ENCODE measurements around the gene SDC4.

SDC4 gene

DNA sequence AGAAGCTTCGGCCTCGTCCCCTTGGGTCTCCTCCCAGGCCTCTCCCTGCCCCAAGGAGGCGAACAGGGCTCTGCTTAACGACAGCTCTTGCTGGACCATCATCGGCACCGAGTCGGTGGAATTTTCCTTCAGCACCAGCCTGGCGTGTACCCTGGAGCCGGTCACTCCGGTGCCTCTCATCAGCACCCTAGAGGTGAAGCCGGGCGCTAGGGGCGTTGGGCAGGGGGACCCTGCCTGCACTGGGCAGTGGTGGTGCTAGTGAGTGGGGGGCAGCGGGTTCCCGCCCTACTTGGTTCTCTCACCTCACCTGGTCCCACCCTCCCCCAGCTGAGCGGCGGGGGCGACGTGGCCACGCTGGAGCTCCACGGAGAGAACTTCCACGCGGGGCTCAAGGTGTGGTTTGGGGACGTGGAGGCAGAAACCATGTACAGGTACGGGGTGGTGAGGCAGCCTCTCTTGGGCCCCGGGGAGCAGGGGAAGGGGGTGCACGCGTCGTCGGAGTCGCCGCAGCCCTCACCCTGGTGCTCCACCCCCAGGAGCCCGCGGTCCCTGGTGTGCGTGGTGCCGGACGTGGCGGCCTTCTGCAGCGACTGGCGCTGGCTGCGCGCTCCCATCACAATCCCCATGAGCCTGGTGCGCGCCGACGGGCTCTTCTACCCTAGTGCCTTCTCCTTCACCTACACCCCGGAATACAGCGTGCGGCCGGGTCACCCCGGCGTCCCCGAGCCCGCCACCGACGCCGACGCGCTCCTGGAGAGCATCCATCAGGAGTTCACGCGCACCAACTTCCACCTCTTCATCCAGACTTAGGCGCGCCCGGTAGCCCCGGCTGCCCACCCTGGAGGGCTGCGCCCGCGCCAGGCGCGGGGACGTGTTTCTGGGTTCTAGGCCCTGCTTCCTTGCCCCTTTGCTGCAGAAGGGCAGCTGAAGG lies 31.8 kb downstream of the SDC4 start:
- no peak for DNase-seq

DNA sequence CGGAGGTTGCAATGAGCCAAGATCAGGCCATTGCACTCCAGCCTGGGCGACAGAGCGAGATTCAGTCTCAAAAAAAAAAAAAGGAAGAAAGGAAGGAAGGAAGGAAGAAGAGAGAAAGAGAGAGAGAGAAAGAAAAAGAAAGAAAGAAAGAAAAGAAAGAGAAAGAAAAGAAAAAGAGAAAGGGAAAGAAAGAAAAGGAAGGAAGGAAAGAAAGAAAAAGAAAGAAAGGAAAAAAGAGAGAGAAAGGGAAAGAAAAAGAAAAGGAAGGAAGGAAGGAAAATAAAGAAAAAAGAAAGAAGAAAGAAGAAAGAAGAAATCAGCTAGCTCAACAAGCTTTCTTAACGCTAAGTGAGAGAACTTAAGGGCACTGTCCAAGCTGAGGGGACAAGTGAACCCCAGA lies 32.6 kb downstream of the SDC4 start:
- no peak for DNase-seq

DNA sequence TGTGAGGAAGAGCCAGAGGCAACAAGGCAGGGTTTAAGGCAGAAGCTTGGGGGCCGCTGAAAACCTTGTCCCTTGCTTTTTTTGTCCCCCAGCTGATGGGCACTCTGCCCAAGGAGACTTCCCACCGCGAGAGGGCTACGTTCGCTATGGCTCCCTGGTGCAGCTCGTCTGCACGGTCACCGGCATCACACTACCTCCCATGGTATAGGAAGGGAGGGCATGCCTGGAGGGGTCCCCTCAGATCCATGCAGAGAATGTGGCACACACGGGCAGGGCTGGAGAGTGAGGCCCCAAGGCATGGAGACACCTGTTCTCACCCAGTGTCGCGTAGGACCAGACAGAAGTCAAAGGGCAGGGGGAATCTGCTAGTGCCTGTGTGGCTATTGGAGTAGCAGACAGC lies 34.3 kb downstream of the SDC4 start:
- no peak for DNase-seq

DNA sequence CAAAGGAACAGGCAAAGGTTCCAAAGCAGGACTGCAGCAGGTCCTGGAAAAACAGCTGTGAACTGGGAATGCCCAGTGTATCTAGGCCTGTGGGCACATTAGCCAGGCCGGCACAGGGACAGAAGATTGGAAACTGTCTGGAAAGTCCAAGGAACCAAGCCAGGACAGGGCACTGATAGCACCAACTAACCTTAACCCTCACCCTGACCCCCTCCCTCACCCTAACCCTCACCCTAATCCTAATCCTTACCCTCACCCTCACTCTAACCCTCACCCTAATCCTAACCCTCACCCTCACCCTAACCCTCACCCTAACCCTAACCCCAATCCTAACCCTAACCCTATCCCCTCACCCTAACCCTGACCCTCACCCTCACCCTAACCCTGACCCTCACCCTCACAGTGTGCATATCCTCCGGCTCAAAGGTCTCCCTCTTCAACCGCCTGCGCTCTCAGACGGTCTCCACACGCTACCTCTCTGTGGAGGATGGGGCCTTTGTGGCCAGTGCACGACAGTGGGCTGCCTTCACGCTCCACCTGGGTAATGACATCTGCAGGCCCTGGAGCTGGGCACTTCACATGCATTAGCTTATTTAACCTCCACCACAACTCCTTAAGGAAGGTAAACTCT lies 35.0 kb downstream of the SDC4 start:
- no peak for DNase-seq

DNA sequence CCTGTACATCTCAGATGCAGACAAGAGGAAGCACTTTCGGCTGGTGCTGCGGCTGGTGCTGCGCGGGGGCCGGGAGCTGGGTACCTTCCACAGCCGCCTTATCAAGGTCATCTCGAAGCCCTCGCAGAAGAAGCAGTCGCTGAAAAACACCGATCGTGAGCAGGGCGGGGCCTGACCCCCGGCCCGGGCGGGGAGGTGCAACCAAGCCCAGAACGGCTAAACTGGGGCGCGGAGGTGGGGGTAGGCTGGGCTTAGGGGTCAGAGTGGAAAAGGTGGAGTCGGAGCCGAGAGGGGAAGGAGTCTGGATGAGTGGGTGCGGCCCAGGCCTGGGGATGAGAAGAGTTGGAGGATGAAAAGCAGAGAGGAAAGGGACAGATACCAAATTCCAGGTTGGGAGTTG lies 36.0 kb downstream of the SDC4 start:
- no peak for DNase-seq

DNA sequence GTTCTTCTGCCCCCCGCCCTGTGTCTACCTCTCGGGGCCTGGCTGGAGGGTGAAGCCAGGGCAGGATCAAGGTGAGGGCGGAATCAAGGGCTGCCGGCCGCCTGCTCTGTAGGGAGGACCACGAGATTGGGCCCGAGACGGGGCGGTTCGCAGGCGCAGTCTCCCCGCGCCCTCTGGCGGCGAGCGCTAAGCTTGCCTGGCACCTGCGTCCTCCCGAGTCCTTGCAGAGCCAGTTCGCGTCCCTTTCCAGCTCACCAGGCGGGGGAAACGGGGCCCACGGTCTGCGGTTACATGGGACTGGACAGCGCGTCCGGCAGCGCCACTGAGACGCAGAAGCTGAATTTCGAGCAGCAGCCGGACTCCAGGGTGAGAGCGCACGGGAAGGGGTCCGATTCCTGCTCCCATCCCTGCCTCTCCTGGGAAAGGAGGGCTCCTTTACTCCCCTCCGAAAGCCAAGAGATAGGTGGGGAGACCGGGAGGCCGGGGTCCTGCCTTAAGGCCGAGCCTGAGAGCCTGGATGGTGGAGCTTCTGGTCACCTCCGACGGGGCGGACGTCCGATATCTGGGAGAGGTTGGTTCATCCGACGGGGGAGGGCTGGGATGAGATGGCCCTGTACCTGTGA lies 36.5 kb downstream of the SDC4 start:
- peak; percentile 65 for DNase-seq

DNA sequence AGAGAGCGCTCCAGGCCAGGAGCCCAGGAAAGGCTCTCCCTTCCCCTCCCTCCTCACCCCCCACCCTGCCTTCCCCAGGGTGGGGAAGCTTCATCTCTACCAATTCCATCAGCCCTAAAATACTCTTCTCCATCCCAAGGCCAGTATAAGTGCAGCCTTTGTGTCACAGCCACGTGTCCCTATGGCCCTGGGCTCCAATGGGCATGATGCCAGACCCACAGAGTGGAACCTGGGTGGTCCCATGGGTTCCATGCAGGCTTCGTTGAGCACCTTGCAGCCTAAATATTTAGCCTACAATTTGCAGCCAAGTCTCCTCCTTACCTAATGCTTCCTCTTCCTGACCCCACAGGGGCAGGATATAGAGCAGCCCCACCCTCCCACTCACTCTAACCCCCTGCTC lies 39.1 kb downstream of the SDC4 start:
- no peak for DNase-seq

DNA sequence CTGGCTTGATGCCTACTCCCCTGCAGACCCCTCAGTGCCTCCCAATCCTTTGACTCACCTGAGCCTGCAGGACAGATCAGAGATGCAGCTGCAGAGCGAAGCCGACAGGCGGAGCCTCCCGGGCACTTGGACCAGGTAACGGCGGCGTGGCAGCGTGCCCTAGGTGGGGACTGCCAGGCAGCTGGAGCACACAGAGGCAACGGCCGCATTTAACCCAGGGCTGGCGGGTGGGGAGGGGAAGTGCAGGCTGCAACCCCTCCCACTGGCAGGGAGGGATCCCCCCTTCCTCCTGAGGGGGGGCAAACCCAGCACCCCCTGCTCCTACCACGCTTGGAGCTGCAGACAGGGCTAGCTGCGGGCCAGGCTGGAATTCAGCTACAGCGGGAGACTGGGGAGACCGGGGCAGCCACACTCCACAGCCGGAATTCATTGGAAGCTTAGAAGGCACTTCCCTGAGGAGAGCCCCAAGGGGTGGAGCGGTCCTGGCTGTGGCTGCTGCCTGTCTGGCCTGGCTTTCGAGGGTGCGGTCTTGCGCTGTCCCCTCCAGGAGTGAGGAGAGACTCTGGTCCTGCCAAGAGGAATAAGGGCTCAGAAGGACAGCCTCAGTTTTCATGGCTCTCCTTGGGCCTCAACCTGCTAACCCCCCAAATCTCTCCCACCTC lies 40.0 kb downstream of the SDC4 start, which contains the start of gene MATN4:
MATN4 (minus strand) TSS at position 183 of the 662 bp plus-strand sequence. CDS start 2,717 bp downstream, outside the sequence.
- no peak for DNase-seq

DNA sequence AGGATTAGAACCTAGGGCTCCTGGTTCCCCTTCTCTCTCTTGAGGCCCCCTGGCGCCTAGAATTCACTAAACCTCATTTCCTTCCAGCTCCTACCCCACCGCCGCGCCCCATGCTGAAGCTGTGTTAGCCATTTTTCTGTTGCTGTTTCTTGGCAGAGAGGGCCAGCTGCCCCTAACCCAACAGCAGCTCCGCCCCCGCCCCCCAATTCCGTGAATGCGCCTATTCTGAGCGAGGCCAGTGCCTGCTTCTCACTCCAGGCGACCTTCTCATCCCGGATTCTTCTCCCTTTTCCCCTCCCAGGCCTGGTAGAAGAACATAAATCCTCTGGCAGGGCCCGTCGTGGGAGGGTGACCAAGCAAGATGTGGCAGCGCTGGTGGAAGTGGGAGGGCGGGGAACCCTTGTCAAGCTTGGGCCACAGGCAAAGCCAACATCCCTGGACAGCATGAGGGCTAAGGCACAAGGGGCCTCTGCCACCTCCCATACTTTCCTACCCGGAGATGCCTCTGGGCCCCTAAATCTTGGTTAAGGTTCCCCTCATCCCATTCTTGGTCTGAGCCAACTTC lies 41.1 kb downstream of the SDC4 start:
- no peak for DNase-seq

DNA sequence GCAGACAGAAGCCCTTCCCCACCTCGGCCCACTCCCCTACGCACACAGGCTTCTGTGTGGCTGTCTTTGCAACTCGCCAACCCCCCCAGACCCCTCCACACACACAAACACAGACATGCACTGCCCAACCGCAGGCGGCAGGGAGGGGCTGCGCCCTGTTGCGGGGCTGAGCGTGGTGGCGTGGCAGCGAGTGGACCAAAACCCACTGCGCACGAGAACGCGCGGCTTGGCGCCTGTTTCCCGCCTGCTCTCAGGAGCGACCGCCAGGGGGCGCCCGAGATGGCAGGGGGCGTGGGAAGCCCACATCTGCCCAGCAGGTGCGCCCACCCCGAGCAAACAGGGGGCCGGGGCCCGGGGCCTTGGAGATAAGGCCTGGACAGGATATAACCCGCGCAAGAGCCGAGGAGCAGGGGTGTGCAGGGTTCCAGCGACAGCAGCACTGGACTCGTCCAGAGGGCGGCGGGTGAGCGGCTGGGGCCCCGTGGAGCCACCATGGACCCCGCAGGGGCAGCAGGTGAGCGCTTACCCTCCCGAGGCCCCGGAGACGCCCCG lies 41.7 kb downstream of the SDC4 start, which contains the start of gene RBPJL:
RBPJL (plus strand) TSS at position 410 of the 552 bp plus-strand sequence; CDS start at position 493, 83 bp downstream.
- DNase-seq, result peak; percentile 54

DNA sequence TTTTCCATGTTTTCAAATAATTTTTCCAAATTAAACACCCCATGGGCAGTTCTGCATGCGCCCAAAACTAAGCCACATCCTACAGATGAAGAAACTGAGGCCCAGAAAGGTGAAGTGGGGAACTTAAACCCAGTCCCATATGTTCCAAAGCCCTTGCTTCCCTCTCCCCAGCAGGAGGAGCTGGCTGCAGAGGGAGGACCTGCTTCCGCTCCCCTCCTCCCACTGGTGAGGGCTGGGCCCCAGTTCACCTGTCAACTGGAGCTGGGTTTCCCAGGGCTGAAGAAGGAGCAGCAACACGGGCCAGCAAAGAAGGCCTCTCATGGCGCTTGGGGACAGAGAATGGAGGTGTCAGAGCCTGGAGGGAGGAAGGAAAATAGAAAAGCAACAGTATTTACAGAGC lies 43.0 kb downstream of the SDC4 start:
- no peak for DNase-seq

DNA sequence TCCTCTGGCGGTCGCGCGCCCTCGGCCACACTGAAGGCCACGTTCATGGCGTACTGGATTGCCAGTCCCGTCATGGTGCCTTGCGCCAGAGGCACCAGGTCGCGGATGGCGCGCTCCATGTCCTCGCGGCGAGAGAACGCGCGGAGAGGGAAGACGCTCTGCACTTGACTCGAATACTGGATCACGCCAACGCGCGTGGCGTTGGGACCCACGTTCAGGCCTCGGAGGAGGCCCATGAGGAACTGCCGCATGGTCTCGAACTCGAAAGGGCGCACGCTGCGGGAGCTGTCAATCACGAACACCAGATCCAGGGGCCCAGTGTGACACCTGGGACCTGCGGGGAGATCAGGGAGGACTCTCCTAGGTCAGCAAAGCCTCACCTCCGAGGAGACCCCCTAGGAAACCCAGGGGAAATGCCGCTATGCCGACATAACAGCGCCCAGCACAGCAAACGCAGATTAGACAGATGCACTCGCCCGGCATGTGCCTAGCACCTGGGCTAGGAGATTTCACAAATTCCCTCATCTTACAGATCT lies 43.7 kb downstream of the SDC4 start:
- no peak for DNase-seq

DNA sequence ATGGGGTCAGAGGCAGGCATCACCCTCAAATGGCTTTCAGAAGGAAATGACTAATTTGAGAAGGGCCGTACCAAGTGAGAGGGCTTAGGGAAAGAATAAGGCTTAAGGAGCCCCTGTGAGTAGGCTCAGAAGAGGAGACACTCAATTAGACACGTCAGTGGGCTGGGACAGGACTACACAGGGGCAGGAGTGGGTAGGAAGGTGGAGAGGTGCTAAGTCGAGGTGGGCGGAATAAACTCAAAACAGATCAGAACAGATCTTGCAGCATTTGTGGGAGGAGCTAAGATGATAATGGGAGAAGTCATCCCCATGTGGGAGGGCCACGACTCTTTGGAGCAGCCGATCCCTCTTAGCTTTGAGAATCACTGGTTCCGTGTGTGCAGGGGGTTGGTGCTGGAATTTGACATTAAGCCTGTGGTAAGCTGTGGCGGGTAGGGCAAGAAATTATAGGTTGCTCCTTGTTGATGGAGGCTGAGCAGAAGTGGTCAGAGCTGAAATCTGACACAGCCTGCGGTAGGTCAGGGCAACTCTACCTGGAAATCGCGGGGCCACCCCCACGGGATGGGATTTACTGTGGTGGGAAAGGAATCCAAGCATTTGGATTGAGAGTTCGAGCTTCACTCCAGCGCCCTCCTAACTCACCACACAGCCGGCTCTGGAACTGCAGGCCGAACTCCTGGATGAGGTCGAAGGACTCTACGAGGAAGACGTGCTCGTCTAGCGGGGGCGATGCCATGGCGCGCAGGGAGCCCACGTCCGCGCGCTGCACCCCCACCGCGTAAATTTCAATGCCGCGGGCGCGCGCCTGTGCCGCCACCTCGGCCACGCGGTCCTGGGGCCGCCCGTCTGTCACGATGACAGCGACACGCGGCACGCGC lies 44.4 kb downstream of the SDC4 start:
- no peak for DNase-seq

DNA sequence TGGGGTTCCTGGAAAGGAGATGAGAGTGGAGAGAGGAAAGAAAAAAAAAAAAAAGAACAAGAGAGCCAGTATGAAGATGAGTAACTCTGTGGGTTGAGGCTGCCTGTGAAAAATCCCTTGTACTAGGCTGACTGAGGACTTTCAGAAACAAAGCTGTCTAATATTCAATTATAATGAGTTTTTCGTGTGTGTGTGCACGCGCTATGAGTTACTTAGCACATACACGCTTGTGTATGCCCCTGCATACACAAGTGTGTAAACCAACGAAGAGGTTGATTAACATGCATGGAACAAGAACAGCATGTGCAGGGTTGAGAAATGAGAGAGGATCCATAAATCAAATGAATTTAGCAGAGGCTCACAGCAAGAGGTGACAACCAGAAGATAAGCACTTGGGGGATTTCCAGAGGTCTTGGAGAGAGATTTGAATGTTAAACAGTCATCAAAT lies 46.4 kb downstream of the SDC4 start:
- no peak for DNase-seq

DNA sequence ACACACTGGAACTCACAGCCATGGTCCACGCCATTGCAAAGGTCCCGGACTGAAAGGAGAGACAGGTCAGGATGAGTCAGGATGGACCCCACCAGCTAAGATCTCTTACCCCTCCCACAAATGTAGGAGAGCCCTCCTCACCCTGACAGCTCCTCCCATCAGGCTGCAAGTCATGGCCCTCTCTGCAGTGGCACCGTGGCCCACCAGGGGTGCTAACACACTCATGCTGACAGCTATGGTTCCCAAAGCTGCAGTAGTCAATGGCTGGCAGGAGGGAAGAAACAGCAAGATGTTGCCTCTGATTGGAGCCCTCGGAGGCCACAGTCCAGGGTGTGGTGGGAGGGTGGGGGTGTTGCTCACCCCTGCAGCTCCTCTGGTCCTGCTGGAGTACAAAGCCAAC lies 47.3 kb downstream of the SDC4 start:
- peak; percentile 35 for DNase-seq

DNA sequence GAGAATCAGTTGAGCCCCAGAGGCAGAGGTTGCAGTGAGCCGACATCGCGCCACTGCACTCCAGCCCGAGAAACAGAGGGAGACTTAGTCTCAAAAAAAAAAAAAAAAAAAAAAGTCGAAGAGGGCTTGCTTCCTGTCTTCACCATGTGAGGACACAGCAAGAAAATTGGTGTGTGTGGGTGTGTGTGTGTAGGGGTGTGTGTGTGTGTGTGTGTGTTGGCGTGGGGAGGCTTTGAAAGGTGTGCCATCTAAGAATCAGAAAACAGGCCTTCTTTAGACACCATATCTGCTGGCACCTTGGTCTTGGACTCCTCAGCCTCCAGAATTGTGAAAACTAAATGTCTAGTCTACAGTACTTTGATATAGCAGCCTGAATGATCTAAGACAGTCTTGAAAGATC lies 48.4 kb downstream of the SDC4 start:
- no peak for DNase-seq

DNA sequence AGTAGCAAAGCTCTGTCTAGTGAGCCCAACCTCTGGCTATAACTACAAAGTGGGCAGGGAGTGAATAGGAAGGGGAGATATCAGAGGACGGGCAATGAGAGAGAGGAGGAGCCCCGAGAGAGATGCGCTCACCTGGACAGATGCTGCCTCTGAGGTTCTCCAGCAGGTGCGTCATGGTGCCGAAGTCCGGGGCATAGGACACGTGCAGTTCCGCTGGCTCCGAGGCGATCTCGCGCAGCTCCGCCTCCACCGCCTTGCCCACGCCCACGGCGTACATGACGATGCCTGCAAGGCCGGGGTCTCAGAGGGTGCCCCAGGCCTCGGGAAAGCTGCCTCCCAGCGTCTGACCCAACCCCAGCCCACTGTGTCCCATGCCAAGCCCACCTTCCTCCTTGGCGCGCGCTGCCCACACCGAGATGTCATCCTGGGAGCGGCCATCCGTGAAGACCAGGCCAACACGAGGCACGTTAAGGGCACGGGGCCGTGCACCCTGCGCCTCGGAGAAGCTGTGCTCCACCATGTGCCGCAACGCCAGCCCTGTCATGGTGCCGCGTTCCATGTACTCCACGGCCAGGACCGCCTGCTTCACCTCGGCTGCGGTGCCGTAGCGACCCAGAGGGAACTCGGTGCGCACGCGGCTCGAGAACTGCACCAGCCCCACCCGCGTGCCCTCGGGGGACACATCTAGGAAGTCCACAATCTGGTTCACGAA lies 50.3 kb downstream of the SDC4 start:
- no peak for DNase-seq

DNA sequence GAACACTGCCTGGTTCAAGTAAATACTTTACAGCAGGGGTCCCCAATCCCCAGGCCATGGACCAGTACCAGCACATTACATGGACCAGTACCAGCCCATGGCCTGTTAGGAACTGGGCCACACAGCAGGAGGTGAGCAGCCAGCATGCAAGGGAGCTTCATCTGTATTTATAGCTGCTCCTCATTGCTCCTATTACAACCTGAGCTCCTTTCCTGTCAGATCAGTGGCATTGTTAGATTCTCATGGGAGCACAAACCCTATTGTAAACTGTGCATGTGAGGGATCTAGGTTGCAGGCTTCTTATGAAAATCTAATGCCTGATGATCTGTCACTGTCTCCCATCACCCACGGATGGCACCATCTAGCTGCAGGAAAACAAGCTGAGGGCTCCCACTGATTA lies 53.6 kb downstream of the SDC4 start:
- no peak for DNase-seq

DNA sequence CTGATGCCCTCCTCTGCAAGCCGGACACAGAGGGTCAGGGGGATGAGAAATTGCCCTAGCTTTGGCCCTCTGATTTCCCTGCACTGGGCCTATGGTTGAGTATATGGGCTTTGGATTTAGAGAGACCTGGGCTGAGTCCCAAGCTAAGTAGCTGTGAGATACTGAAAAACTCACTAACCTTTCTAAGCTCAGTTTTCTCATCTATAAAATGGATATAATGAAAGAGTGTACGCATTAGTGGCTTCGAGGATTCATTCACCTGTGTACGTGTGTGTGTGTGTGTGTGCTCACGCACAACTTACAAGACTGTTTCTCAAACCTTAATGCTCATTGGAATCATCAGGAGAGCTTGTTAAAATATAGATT lies 54.2 kb downstream of the SDC4 start:
- no peak for DNase-seq
